GM23248 (cell line): Measurements from ENCODE around the gene RAPGEF4. TPM values are rescaled to one million over a fixed set of nuclear protein-coding genes. Genes with fewer than 3 reads are reported as not detected.

Experiments
- DNase-seq: peaks from one replicate; pipeline ENCODE4 v3.0.0-alpha.2; 2015
- H2AFZ ChIP-seq: fragments of 200-600 bp; sonication (generic); 2 replicates; pipeline ENCODE4 v1.6.1; 2016; ENCODE audit warnings: antibody characterized with exemption
- H3F3A ChIP-seq: fragments of 200-600 bp; sonication (generic); 2 replicates; pipeline ENCODE4 v1.6.1; 2016; ENCODE audit warnings: mild to moderate bottlenecking, antibody characterized with exemption, mixed run types; ENCODE audit not compliant: insufficient read depth
- H3K27ac ChIP-seq: fragments of 200-600 bp; sonication (generic); 2 replicates; pipeline ENCODE4 v1.5.1; 2016; ENCODE audit warnings: mild to moderate bottlenecking
- H3K27me3 ChIP-seq: fragments of 200-600 bp; sonication (generic); replicated peaks from 2 replicates; pipeline ENCODE4 v1.6.1; 2016; ENCODE audit warnings: mild to moderate bottlenecking; ENCODE audit not compliant: insufficient read depth
- H3K36me3 ChIP-seq: fragments of 200-600 bp; sonication (generic); 2 replicates; pipeline ENCODE4 v1.6.1; 2016; ENCODE audit warnings: low read depth, mild to moderate bottlenecking
- H3K4me1 ChIP-seq: fragments of 200-600 bp; sonication (generic); 2 replicates; pipeline ENCODE4 v1.6.1; 2016; ENCODE audit warnings: mild to moderate bottlenecking; ENCODE audit not compliant: insufficient read depth
- H3K4me2 ChIP-seq: fragments of 200-600 bp; sonication (generic); one replicate; pipeline ENCODE4 v1.6.1; 2016; ENCODE audit warnings: mild to moderate bottlenecking; ENCODE audit not compliant: unreplicated experiment
- H3K4me3 ChIP-seq: fragments of 200-600 bp; sonication (generic); 2 replicates; pipeline ENCODE4 v1.5.1; 2016; ENCODE audit warnings: mild to moderate bottlenecking
- H3K79me2 ChIP-seq: fragments of 200-600 bp; sonication (generic); 2 replicates; pipeline ENCODE4 v1.6.1; 2016; ENCODE audit warnings: mild to moderate bottlenecking; ENCODE audit not compliant: insufficient read depth
- H3K9ac ChIP-seq: fragments of 200-600 bp; sonication (generic); 2 replicates; pipeline ENCODE4 v1.6.1; 2016; ENCODE audit warnings: mild to moderate bottlenecking
- H3K9me2 ChIP-seq: fragments of 200-600 bp; sonication (generic); 2 replicates; pipeline ENCODE4 v1.6.1; 2016; ENCODE audit warnings: mixed run types, mild to moderate bottlenecking, moderate library complexity; ENCODE audit not compliant: insufficient read depth
- H3K9me3 ChIP-seq: fragments of 200-600 bp; sonication (generic); one replicate; pipeline ENCODE4 v1.6.1; 2017; ENCODE audit warnings: low read depth
- H4K20me1 ChIP-seq: fragments of 200-600 bp; sonication (generic); 2 replicates; pipeline ENCODE4 v1.6.0; 2016; ENCODE audit not compliant: insufficient read depth
- EZH2 ChIP-seq: fragments of 200-600 bp; sonication (generic); IDR thresholded peaks from 2 replicates; pipeline ENCODE4 v1.6.1; 2018; ENCODE audit warnings: antibody characterized with exemption, mild to moderate bottlenecking; ENCODE audit not compliant: insufficient read depth, poor library complexity, severe bottlenecking
- EZH2phosphoT487 ChIP-seq: fragments of 200-600 bp; sonication (generic); IDR thresholded peaks from 2 replicates; pipeline ENCODE4 v1.6.1; 2018; ENCODE audit warnings: antibody characterized with exemption, moderate library complexity, mild to moderate bottlenecking, low read depth; ENCODE audit not compliant: insufficient read depth
- WGBS, 2 experiments: methylation state at CpG; one replicate each; pipeline ENCODE4 v1.1.6; 2015 to 2017; ENCODE audit warnings: low lambda C conversion rate in 2 of 2, low coverage in 1 of 2; ENCODE audit errors: missing lambda C conversion rate in 2 of 2; 5-methylcytosine and 5-hydroxymethylcytosine counted together
- in situ Hi-C: fragments of 300-500 bp; cut with MboI; formaldehyde crosslinking; loops from 2 replicates; pipeline ENCODE4 v1.15.0; 2020
- polyA plus RNA-seq: library from polyadenylated mRNA; unstranded; fragments of >200 nt; fragmentation: Nextera tagmentation; extraction: Ambion mirVana; gene quantifications from 2 replicates; pipeline ENCODE4 v1.2.1, GENCODE V29; 2016
- total RNA-seq: library from RNA; depleted of rRNA; stranded (reverse); fragments of >200 nt; shearing (Covaris generic); gene quantifications from 2 replicates; pipeline ENCODE4 v1.2.3, GENCODE V29; 2014

Gene RAPGEF4
- total and polyA plus RNA-seq, 2 experiments from 2014 or later, result 2.2 TPM; not detected in 1

GRCh38 chr2:172937884-172938712 is 202.5 kb downstream of the RAPGEF4 start:
- TF ChIP-seq EZH2phosphoT487 (no peak), EZH2 (no peak)
- Histone ChIP-seq H3K27ac (no peak overlapping the region), H3K4me1 (no peaks in the 10 kb centered on the region), H3K27me3 (no peaks in the 10 kb centered on the region), H3K36me3 (no peaks in the 10 kb centered on the region), H2AFZ (no peak overlapping the region), H3K9me2 (no peaks in the 10 kb centered on the region), H3F3A (no peaks in the 10 kb centered on the region), H3K79me2 (no peaks in the 10 kb centered on the region), H3K9me3 (no peaks in the 10 kb centered on the region), H3K9ac (no peak overlapping the region), H3K4me3 (no peak overlapping the region), H4K20me1 (no peaks in the 10 kb centered on the region), H3K4me2 (no peak overlapping the region)
- no peak for DNase-seq
- in situ Hi-C loops, result loop anchor here (10.0 kb wide), 1 partner anchor 123 kb away; no protein-coding TSS in a partner anchor
- WGBS, 2 experiments, result 74 to 77% methylated on average over 7 of the region's 7 CpGs

- Histone ChIP-seq H2AFZ (no peak overlapping the region), H4K20me1 (no peaks in the 10 kb centered on the region), H3K9me3 (no peaks in the 10 kb centered on the region), H3K9ac (no peak overlapping the region), H3K4me2 (no peak overlapping the region), H3K4me3 (no peak overlapping the region), H3F3A (no peaks in the 10 kb centered on the region), H3K9me2 (no peaks in the 10 kb centered on the region), H3K79me2 (no peaks in the 10 kb centered on the region), H3K27me3 (no peaks in the 10 kb centered on the region), H3K36me3 (no peaks in the 10 kb centered on the region), H3K4me1 (no peaks in the 10 kb centered on the region), H3K27ac (no peak overlapping the region)
- in situ Hi-C loops, result loop anchor here (10.0 kb wide), 1 partner anchor 124 kb away; no protein-coding TSS in a partner anchor
- WGBS, 2 experiments, result 60 to 66% methylated on average over 5 of the region's 5 CpGs
- TF ChIP-seq EZH2phosphoT487 (no peak), EZH2 (no peak)
- no peak for DNase-seq
Measured at GRCh38 chr2:172938713-172939375, 203.2 kb downstream of the RAPGEF4 start.

- Histone ChIP-seq H3K36me3 (no peaks in the 10 kb centered on the region), H2AFZ (no peak overlapping the region), H3K4me1 (peaks cover 10% of the 10 kb centered on the region), H3F3A (no peaks in the 10 kb centered on the region), H3K79me2 (no peaks in the 10 kb centered on the region), H3K9me2 (no peaks in the 10 kb centered on the region), H4K20me1 (no peaks in the 10 kb centered on the region), H3K4me3 (no peak overlapping the region), H3K9ac (no peak overlapping the region), H3K9me3 (no peaks in the 10 kb centered on the region), H3K27me3 (no peaks in the 10 kb centered on the region), H3K27ac (no peak overlapping the region), H3K4me2 (no peak overlapping the region)
- 93 to 96% methylated on average over 3 of the region's 3 CpGs for WGBS, 2 experiments
- no peak for DNase-seq
- no peak for TF ChIP-seq EZH2phosphoT487
- TF ChIP-seq EZH2, result no peak
- in situ Hi-C loops, result no loop called here
Measured at GRCh38 chr2:172943539-172943938, 207.9 kb downstream of the RAPGEF4 start.

- in situ Hi-C loops, result no loop called here
- Histone ChIP-seq H3K4me3 (no peak overlapping the region), H3K4me1 (peaks cover 10% of the 10 kb centered on the region), H3K27me3 (no peaks in the 10 kb centered on the region), H3K79me2 (no peaks in the 10 kb centered on the region), H2AFZ (no peak overlapping the region), H3K27ac (no peak overlapping the region), H3K9me3 (no peaks in the 10 kb centered on the region), H3K9ac (no peak overlapping the region), H3K36me3 (no peaks in the 10 kb centered on the region), H3F3A (no peaks in the 10 kb centered on the region), H3K4me2 (no peak overlapping the region), H4K20me1 (no peaks in the 10 kb centered on the region), H3K9me2 (no peaks in the 10 kb centered on the region)
- 60 to 70% methylated on average over 8 of the region's 8 CpGs for WGBS, 2 experiments
- DNase-seq, result peak; percentile 34
- TF ChIP-seq EZH2, result no peak
- TF ChIP-seq EZH2phosphoT487, result no peak
Measured at GRCh38 chr2:172944022-172944793, 208.6 kb downstream of the RAPGEF4 start.
